Measurements from ENCODE around the gene PDK3. TPM values are rescaled to one million over a fixed set of nuclear protein-coding genes. Genes with fewer than 3 reads are reported as not detected.

Gene PDK3
- total RNA-seq, 4 donors from 2014 or later, result 39.7 to 83.0 (median 60.2) TPM

DNA sequence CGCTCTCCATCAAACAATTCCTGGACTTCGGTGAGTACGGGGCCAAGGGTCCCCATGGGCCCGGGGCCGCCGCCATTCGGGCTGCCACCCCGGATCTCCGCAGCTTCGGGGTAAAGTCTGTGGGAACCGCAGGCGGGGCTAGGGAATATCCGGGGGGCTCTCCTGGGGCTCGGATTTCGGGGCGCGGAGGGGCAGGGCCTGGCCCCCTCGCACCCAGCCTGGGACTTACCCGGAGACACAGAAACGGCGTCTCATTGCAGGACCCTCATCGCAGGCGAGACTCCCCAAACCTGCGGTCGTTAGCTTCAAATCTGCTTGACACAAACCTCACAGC, 413 bp downstream of the PDK3 start:
- H3K4me3 ChIP-seq, result peak overlapping the region; percentile 71
- H3K4me1 ChIP-seq, result peaks cover 14% of the 10 kb centered on the region
- WGBS, result 44% methylated on average over 11 of the region's 25 CpGs
- H3K27me3 ChIP-seq, result no peaks in the 10 kb centered on the region
- H3K36me3 ChIP-seq, result no peaks in the 10 kb centered on the region
- TF ChIP-seq, protein P1, sequence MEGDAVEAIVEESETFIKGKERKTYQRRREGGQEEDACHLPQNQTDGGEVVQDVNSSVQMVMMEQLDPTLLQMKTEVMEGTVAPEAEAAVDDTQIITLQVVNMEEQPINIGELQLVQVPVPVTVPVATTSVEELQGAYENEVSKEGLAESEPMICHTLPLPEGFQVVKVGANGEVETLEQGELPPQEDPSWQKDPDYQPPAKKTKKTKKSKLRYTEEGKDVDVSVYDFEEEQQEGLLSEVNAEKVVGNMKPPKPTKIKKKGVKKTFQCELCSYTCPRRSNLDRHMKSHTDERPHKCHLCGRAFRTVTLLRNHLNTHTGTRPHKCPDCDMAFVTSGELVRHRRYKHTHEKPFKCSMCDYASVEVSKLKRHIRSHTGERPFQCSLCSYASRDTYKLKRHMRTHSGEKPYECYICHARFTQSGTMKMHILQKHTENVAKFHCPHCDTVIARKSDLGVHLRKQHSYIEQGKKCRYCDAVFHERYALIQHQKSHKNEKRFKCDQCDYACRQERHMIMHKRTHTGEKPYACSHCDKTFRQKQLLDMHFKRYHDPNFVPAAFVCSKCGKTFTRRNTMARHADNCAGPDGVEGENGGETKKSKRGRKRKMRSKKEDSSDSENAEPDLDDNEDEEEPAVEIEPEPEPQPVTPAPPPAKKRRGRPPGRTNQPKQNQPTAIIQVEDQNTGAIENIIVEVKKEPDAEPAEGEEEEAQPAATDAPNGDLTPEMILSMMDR (IDR thresholded peaks at IDR 0.05), result no peak
- no peak for TF ChIP-seq POLR2AphosphoS5 (IDR thresholded peaks at IDR 0.05)
- no peak for TF ChIP-seq POLR2A (IDR thresholded peaks at IDR 0.05)
- no peak for TF ChIP-seq EP300 (IDR thresholded peaks at IDR 0.05)
- no peak for DNase-seq (ENCODE audit: low spot score in 2 of 2)
- peak overlapping the region; percentile 79 for H3K27ac ChIP-seq
- H3K9me3 ChIP-seq, result no peaks in the 10 kb centered on the region

- no peak overlapping the region for H3K27ac ChIP-seq
- H3K9me3 ChIP-seq, result no peaks in the 10 kb centered on the region
- no peak for DNase-seq (ENCODE audit: low spot score in 2 of 2)
- TF ChIP-seq, protein P1 (IDR thresholded peaks at IDR 0.05), result no peak
- no peak for TF ChIP-seq POLR2AphosphoS5 (IDR thresholded peaks at IDR 0.05)
- TF ChIP-seq EP300 (IDR thresholded peaks at IDR 0.05), result no peak
- TF ChIP-seq POLR2A (IDR thresholded peaks at IDR 0.05), result no peak
- peak overlapping the region; percentile 71 for H3K4me3 ChIP-seq
- no peaks in the 10 kb centered on the region for H3K27me3 ChIP-seq
- no peaks in the 10 kb centered on the region for H3K36me3 ChIP-seq
- 42% methylated on average over 11 of the region's 11 CpGs for WGBS
- H3K4me1 ChIP-seq, result peaks cover 14% of the 10 kb centered on the region
Measured at GRCh38 chrX:24466025-24466424, 939 bp downstream of the PDK3 start.

DNA sequence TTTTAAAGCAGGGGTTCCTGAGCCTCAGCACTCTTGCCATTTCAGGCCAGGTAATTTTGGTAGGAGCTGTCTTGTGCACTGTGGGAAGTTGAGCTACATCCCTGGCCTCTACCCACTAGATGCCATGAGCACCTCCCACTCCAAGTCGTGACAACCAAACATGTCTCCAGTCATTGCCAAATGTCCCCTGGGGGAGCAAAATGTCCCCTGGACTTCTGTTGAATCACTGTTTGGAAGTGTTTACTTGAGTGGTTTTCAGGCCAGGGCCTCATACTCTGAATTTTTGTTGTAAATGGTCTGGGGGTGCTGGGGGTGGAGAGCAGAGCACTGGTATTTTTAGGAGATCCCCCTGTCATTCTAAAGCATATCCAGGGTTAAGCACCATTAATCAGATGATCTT, 3.2 kb downstream of the PDK3 start:
- DNase-seq (ENCODE audit: low spot score in 2 of 2), result no peak
- no CpG with 5 or more reads among the region's 1 CpG for WGBS
- Histone ChIP-seq H3K27ac (no peak overlapping the region), H3K27me3 (no peaks in the 10 kb centered on the region), H3K4me1 (peaks cover 14% of the 10 kb centered on the region), H3K9me3 (no peaks in the 10 kb centered on the region), H3K4me3 (no peak overlapping the region), H3K36me3 (no peaks in the 10 kb centered on the region)
- TF ChIP-seq POLR2AphosphoS5 (IDR thresholded peaks at IDR 0.05), result no peak
- TF ChIP-seq, protein P1 (IDR thresholded peaks at IDR 0.05), result no peak
- TF ChIP-seq EP300 (IDR thresholded peaks at IDR 0.05), result no peak
- TF ChIP-seq POLR2A (IDR thresholded peaks at IDR 0.05), result no peak

DNA sequence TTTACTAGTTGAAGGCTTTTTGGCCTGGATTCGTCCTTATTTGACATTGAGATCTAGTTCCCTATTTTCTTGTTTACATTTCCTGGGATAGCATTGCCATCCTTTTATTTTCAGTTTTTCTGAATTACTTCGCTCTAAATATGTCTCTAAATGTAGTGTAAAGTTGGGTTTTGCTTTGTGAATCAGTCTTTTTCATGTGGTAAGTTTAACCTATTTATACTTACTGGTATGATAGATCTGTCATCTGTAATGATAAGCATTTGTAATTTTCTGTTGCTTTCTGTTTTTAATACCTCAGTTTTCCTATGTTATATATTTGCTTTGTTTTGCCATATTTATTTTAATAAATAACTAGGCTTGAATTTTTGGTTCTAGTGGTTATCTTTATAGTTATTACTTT, 6.7 kb downstream of the PDK3 start:
- 50% methylated on average over 2 of the region's 2 CpGs for WGBS
- no peak for DNase-seq (ENCODE audit: low spot score in 2 of 2)
- TF ChIP-seq POLR2A (IDR thresholded peaks at IDR 0.05) (no peak), EP300 (IDR thresholded peaks at IDR 0.05) (no peak), POLR2AphosphoS5 (IDR thresholded peaks at IDR 0.05) (no peak)
- TF ChIP-seq, protein P1 (IDR thresholded peaks at IDR 0.05), result no peak
- H3K27me3 ChIP-seq, result no peaks in the 10 kb centered on the region
- H3K9me3 ChIP-seq, result no peaks in the 10 kb centered on the region
- H3K4me3 ChIP-seq, result no peak overlapping the region
- H3K27ac ChIP-seq, result no peak overlapping the region
- peaks cover 10% of the 10 kb centered on the region for H3K4me1 ChIP-seq
- no peaks in the 10 kb centered on the region for H3K36me3 ChIP-seq

DNA sequence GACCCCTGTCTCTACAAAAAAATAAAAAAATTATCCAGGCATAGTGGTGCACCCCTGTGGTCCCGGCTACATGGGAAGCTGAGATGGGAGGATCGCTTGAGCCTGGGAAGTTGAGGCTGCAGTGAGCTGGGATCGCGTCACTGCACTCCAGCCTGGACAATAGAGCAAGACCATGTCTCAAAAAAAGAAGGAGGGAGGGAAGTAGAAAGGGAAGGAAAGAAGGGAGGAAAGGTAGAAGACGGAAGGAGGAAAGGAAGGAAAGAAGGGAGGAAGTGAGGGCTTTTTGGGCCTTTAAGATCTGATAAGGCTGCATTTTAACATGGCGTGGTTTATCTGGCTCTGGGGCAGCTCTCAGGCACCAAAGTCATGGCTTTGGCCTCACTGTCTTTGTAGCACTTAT, 10.4 kb downstream of the PDK3 start:
- no peak overlapping the region for H3K4me3 ChIP-seq
- 82% methylated on average over 6 of the region's 6 CpGs for WGBS
- H3K27ac ChIP-seq, result no peak overlapping the region
- H3K27me3 ChIP-seq, result no peaks in the 10 kb centered on the region
- H3K4me1 ChIP-seq, result peaks cover 8% of the 10 kb centered on the region
- no peak for DNase-seq (ENCODE audit: low spot score in 2 of 2)
- H3K36me3 ChIP-seq, result no peaks in the 10 kb centered on the region
- TF ChIP-seq, protein P1 (IDR thresholded peaks at IDR 0.05), result no peak
- TF ChIP-seq EP300 (IDR thresholded peaks at IDR 0.05) (no peak), POLR2A (IDR thresholded peaks at IDR 0.05) (no peak), POLR2AphosphoS5 (IDR thresholded peaks at IDR 0.05) (no peak)
- H3K9me3 ChIP-seq, result no peaks in the 10 kb centered on the region

All from suprapubic skin (tissue), 4 donors.